ENCODE results near the gene CABP4. TPM values are rescaled to one million over a fixed set of nuclear protein-coding genes. Genes with fewer than 3 reads are reported as not detected.
"Not testable (repeated sequence)": the region's sequence is repeated elsewhere in the genome, so short reads cannot be mapped to it uniquely, and the experiment has no call there.

Gene CABP4
- total RNA-seq, 6 experiments from 2014 or later, result not detected

DNA sequence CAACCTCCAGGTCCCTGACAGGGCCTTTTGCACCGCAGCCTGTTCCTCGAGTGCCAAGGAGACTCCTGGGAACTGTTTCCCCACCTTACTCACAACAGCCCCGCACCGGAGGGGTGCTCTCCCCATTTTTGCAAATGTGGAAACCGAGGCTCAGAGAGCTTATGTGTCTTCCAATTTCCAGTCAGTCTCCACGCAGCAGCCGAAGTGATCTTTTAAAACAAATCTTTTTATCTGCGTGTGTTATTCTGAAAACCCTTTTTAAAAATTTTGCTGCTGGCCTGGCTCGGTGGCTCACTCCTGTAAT lies 14.3 kb downstream of the CABP4 start:
- TF ChIP-seq, protein P1, sequence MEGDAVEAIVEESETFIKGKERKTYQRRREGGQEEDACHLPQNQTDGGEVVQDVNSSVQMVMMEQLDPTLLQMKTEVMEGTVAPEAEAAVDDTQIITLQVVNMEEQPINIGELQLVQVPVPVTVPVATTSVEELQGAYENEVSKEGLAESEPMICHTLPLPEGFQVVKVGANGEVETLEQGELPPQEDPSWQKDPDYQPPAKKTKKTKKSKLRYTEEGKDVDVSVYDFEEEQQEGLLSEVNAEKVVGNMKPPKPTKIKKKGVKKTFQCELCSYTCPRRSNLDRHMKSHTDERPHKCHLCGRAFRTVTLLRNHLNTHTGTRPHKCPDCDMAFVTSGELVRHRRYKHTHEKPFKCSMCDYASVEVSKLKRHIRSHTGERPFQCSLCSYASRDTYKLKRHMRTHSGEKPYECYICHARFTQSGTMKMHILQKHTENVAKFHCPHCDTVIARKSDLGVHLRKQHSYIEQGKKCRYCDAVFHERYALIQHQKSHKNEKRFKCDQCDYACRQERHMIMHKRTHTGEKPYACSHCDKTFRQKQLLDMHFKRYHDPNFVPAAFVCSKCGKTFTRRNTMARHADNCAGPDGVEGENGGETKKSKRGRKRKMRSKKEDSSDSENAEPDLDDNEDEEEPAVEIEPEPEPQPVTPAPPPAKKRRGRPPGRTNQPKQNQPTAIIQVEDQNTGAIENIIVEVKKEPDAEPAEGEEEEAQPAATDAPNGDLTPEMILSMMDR (IDR thresholded peaks at IDR 0.05), result no peak; the same call in 1 of the 2 replicates
- Mint-ChIP-seq H3K9me3 (no peaks in the 10 kb centered on the region), H3K27ac (peak overlapping the region; percentile 77), H3K36me3 (ENCODE audit: low read depth) (peaks cover 4% of the 10 kb centered on the region; the same call in 1 of the 2 replicates), H3K27me3 (ENCODE audit: insufficient read depth) (peaks cover 4% of the 10 kb centered on the region), H3K4me1 (ENCODE audit: low read depth) (peaks cover 12% of the 10 kb centered on the region; the same call in 1 of the 2 replicates), H3K4me3 (peak overlapping the region; percentile 87)
- DNase-seq, result no peak

- TF ChIP-seq, protein P1 (IDR thresholded peaks at IDR 0.05), result no peak
- Mint-ChIP-seq H3K27ac (no peak overlapping the region), H3K36me3 (ENCODE audit: low read depth) (peaks cover under 1% of the 10 kb centered on the region; the same call in 1 of the 2 replicates), H3K4me3 (no peak overlapping the region; the same call in 1 of the 2 replicates), H3K4me1 (ENCODE audit: low read depth) (peaks cover 8% of the 10 kb centered on the region; the same call in 1 of the 2 replicates), H3K27me3 (ENCODE audit: insufficient read depth) (peaks cover 7% of the 10 kb centered on the region), H3K9me3 (no peaks in the 10 kb centered on the region)
- DNase-seq, result no peak
Observed at GRCh38 chr11:67470337-67471002, 15.3 kb downstream of the CABP4 start.

- no peaks in the 10 kb centered on the region for H3K9me3 Mint-ChIP-seq
- H3K36me3 Mint-ChIP-seq (ENCODE audit: low read depth), result peaks cover 5% of the 10 kb centered on the region; the same call in 1 of the 2 replicates
- peaks cover 7% of the 10 kb centered on the region for H3K27me3 Mint-ChIP-seq (ENCODE audit: insufficient read depth)
- H3K27ac Mint-ChIP-seq, result no peak overlapping the region
- TF ChIP-seq, protein P1 (IDR thresholded peaks at IDR 0.05), result no peak
- DNase-seq, result no peak
- H3K4me1 Mint-ChIP-seq (ENCODE audit: low read depth), result peaks cover 6% of the 10 kb centered on the region; the same call in 1 of the 2 replicates
- no peak overlapping the region for H3K4me3 Mint-ChIP-seq
Observed at GRCh38 chr11:67472882-67473281, 17.7 kb downstream of the CABP4 start.

GRCh38 chr11:67476692-67477091 lies 21.5 kb downstream of the CABP4 start:
- not testable (repeated sequence) for DNase-seq; H3K4me1 Mint-ChIP-seq (ENCODE audit: low read depth); H3K9me3 Mint-ChIP-seq; H3K4me3 Mint-ChIP-seq; H3K27ac Mint-ChIP-seq; H3K36me3 Mint-ChIP-seq (ENCODE audit: low read depth); H3K27me3 Mint-ChIP-seq (ENCODE audit: insufficient read depth)

DNA sequence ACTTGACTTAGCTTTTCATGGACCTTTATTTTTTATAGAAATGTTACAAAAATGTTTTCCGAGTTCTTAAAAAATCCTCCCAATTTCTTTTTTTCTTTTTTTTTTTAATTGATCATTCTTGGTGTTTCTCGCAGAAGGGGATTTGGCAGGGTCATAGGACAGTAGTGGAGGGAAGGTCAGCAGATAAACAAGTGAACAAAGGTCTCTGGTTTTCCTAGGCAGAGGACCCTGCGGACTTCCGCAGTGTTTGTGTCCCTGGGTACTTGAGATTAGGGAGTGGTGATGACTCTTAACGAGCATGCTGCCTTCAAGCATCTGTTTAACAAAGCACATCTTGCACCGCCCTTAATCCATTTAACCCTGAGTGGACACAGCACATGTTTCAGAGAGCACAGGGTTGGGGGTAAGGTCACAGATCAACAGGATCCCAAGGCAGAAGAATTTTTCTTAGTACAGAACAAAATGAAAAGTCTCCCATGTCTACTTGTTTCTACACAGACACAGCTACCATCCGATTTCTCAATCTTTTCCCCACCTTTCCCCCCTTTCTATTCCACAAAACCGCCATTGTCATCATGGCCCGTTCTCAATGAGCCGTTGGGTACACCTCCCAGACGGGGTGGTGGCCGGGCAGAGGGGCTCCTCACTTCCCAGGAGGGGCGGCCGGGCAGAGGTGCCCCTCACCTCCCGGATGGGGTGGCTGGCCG lies 22.3 kb downstream of the CABP4 start:
- not testable (repeated sequence) for H3K36me3 Mint-ChIP-seq (ENCODE audit: low read depth)

GRCh38 chr11:67482275-67482826 lies 27.2 kb downstream of the CABP4 start:
- Mint-ChIP-seq H3K4me1 (ENCODE audit: low read depth) (peaks cover 38% of the 10 kb centered on the region), H3K36me3 (ENCODE audit: low read depth) (peaks cover 17% of the 10 kb centered on the region), H3K4me3 (peak overlapping the region; percentile 98)

More for the DNA sequence above, 22.3 kb downstream of the CABP4 start:
- H3K9me3 Mint-ChIP-seq; H3K27me3 Mint-ChIP-seq (ENCODE audit: insufficient read depth); H3K27ac Mint-ChIP-seq; DNase-seq; H3K4me1 Mint-ChIP-seq (ENCODE audit: low read depth); H3K4me3 Mint-ChIP-seq: not testable (repeated sequence)

More at GRCh38 chr11:67482275-67482826, 27.2 kb downstream of the CABP4 start:
- no peak for DNase-seq
- peak overlapping the region; percentile 99 for H3K27ac Mint-ChIP-seq
- peaks cover 5% of the 10 kb centered on the region; the same call in 1 of the 2 replicates for H3K9me3 Mint-ChIP-seq
- TF ChIP-seq, protein P1 (IDR thresholded peaks at IDR 0.05), result no peak
- H3K27me3 Mint-ChIP-seq (ENCODE audit: insufficient read depth), result peaks cover 2% of the 10 kb centered on the region

Data from HFFc6 (cell line).